Retinal pigment epithelial cell (primary cell): ENCODE data around the gene APBA2.

Source experiments
- DNase-seq: peaks from one replicate; pipeline ENCODE4 v3.0.0-alpha.2; 2010; ENCODE audit warnings: low read depth
- H3K4me3 ChIP-seq: 2 replicates; pipeline ENCODE4 v1.5.1; 2011; ENCODE audit warnings: mild to moderate bottlenecking, low read length, control low read depth, moderate library complexity
- TF ChIP-seq, protein P1 (sequence below): conservative IDR thresholded peaks from 2 replicates; pipeline ENCODE4 v1.5.1; 2011; ENCODE audit warnings: low read depth, low read length, control low read depth, inconsistent platforms

The APBA2 gene

DNA sequence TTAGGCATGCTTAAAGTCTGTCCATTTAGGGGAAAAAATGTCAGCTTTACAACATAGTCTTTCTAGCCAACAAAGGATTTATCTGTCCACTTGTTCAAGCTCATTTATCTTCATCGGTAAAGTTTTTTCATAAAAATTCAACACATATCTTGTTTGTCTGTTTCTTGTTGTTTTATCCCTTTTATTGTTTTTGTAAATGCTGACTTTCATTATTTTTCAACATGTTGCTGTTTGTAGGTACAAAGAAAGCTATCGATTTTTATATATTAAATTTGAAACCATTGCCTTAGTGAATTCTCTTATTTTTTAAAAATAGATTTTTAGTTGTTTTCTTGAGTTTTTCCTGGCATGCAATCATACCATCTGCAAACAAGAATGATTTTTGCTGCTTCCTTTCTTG is 198.1 kb downstream of the APBA2 start:
- H3K4me3 ChIP-seq, result no peak overlapping the region
- DNase-seq, result no peak
- TF ChIP-seq, protein P1, sequence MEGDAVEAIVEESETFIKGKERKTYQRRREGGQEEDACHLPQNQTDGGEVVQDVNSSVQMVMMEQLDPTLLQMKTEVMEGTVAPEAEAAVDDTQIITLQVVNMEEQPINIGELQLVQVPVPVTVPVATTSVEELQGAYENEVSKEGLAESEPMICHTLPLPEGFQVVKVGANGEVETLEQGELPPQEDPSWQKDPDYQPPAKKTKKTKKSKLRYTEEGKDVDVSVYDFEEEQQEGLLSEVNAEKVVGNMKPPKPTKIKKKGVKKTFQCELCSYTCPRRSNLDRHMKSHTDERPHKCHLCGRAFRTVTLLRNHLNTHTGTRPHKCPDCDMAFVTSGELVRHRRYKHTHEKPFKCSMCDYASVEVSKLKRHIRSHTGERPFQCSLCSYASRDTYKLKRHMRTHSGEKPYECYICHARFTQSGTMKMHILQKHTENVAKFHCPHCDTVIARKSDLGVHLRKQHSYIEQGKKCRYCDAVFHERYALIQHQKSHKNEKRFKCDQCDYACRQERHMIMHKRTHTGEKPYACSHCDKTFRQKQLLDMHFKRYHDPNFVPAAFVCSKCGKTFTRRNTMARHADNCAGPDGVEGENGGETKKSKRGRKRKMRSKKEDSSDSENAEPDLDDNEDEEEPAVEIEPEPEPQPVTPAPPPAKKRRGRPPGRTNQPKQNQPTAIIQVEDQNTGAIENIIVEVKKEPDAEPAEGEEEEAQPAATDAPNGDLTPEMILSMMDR, result no peak

DNA sequence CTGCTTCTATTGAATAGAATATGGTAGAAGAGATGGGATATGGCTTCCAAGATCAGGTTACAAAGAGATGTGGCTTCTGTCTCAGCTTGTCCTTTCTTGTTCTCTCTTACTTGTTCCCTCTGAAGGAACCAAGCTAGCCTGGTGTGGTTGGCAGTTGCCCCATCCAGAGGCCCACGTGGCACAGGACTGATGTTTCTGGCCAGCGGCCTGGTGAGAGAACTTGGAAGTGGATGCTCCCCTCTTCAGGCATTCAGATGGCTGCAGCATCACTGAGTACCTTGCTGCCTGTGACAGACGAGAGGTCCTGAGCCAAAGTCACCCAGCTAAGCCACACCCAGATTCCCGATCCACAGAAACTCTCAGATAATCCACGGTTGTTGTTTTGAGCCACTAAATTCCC is 200.2 kb downstream of the APBA2 start:
- no peak overlapping the region for H3K4me3 ChIP-seq
- TF ChIP-seq, protein P1, result no peak
- DNase-seq, result no peak

DNA sequence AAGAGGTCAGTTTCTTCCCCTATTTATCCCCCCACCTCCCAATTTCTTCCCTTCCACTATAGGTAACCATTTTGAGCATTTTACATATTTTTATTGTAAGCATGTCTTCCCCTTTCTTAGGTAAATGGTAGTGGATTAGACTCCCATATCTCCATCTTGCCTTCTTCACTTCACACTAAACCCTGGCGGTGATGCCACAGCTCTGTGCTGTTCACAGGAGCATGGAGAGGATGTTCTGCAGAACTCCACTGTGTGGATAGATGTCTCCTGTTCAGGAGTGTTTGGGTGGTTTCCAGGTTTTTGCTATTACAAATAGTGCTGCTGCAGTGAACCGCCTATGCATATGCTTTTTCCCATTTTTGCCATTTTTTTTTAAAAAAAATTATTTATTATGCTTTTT is 201.1 kb downstream of the APBA2 start:
- TF ChIP-seq, protein P1, result no peak
- no peak for DNase-seq
- no peak overlapping the region for H3K4me3 ChIP-seq

DNA sequence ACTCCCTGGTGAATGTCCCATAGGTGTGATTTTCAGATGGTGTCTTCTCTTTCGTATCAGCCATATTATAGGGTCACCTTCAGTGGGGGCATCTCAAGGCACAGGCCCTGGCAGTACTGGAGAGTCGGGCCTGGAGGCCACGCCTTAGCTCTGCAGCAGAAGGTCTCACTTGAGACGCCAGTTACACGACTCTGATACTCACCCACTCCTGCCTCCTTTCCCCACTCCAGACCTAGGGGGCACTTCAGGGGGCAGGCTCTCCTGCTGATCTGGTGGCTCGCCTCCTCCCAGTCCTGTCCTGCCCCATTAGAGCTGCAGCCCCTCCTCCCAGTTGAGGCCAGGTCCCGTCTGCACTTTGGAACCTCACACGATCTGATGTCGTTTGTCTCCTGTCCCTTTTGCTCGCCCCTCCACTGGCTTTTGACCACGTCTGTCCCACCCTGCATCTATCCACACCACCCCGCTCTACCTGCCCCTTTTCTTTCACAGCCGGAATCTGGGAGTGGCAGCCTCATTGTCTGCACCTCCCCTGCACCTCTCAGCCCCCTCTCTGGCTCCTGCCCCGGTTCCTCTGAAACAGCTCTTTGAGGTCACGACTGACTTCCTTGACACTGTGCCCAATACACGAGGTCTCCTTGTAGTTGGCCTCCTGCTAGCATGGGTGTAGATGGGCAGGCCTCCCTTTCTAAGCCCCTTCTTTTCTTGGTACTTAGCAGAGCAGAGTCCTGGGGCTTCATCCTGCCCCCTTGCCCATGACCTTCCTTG is 201.9 kb downstream of the APBA2 start:
- no peak for DNase-seq
- no peak overlapping the region for H3K4me3 ChIP-seq
- TF ChIP-seq, protein P1, result no peak

DNA sequence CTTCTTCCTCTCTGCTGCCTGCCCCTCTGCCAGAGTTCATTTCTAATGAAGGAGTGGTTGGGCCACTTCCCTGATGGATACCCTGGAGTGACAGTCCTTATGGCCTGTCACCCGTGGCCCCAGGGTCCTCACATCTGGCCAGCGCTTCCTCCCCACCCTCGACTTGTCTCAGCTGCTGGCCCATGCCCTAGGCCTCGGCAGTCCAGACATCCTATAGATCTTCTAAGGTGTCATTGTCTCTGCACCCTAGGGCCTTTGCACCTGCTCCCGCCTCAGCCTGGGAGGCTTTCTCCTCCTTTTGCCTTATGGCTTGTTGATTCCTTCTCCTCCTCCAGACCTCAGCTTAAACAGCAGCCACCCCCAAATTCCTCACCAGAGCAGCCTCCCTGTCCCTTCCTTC is 202.9 kb downstream of the APBA2 start:
- no peak for DNase-seq
- no peak overlapping the region for H3K4me3 ChIP-seq
- TF ChIP-seq, protein P1, result no peak

DNA sequence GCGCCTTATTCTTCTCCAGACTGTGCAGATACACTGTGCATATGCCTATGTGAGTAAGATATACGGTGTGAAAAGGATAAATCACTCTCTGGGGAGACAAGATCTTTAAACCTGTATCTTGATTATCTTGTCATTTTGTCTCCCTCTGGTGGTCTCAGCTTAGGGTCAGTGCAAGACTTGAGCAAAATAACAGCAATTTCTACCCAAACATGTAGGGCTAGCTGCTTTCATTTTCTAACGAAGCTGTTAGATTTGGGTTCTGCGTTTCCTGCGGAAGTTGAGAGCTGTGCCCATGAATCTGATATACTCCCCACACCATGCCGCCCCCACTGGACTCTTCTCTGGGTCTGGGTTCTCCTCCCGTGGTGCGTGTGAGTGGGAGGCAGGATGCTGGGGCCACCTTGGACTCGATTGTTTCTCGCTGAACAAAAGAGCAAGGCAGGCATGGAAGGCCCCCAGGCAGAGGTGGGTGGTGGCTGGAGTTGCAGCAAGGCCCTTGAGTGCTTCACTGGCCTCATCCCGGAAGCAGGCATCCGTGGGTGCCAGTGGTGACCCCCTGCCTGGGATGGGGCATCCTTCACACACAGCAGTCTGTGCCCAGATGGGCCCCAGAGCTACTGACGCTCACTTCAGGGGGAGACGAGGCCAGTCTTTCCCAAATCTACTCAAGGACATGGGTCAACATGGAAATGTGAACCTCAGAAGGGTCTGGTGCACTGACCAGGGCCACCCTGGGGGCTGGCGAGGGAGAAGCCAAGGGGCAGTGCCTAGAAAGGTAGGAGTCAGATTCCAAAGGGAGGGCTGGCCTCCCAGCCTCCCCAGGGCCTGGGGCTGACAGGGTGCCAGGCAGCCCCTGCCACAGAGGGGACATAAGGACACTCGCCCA is 204.2 kb downstream of the APBA2 start:
- TF ChIP-seq, protein P1, result peak; percentile 34
- no peak overlapping the region for H3K4me3 ChIP-seq
- DNase-seq, result no peak
